Upper lobe of left lung (tissue), 4 donors: ENCODE data around the gene RIOK3.

Experiments used
- EP300 ChIP-seq, 4 donors: sonication (generic); formaldehyde crosslinking; IDR thresholded peaks; one replicate each; pipeline ENCODE4 v1.5.1; 2017; ENCODE audit warnings: antibody characterized with exemption in 4 of 4, control low read depth in 2 of 4
- POLR2AphosphoS5 ChIP-seq, 2 donors: sonication (generic); formaldehyde crosslinking; IDR thresholded peaks; one replicate each; pipeline ENCODE4 v1.5.1; 2017; ENCODE audit warnings: antibody characterized with exemption in 2 of 2
- TF ChIP-seq, protein P1 (sequence below), 6 experiments: fragments of 450-650 bp in 4 of 6; fragments of 200-600 bp in 2 of 6; sonication (generic) in 2 of 6; IDR thresholded peaks; one replicate each; pipeline ENCODE4 v1.5.1; 2016 to 2019; ENCODE audit warnings: antibody characterized with exemption in 6 of 6

DNA sequence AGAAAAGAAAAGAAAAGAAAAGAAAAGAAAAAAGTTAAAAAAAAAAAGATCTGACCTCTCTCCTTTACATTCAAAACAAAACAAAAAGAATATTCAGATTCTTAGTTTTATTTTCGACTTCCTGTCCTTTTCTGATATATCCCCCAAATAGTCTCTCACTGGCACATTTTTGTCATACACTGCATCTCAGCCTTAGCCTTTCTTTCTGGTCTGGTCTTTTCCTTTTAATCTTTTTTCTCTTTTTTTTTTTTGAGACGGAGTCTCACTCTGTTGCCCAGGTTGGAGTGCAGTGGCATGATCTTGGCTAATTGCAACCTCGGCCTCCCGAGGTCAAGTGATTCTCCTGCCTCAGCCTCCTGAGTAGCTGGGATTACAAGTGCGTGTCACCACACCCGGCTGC, 1.6 kb upstream of the RIOK3 start:
- TF ChIP-seq, protein P1, sequence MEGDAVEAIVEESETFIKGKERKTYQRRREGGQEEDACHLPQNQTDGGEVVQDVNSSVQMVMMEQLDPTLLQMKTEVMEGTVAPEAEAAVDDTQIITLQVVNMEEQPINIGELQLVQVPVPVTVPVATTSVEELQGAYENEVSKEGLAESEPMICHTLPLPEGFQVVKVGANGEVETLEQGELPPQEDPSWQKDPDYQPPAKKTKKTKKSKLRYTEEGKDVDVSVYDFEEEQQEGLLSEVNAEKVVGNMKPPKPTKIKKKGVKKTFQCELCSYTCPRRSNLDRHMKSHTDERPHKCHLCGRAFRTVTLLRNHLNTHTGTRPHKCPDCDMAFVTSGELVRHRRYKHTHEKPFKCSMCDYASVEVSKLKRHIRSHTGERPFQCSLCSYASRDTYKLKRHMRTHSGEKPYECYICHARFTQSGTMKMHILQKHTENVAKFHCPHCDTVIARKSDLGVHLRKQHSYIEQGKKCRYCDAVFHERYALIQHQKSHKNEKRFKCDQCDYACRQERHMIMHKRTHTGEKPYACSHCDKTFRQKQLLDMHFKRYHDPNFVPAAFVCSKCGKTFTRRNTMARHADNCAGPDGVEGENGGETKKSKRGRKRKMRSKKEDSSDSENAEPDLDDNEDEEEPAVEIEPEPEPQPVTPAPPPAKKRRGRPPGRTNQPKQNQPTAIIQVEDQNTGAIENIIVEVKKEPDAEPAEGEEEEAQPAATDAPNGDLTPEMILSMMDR (IDR thresholded peaks at IDR 0.05), result no peak
- no peak for TF ChIP-seq POLR2AphosphoS5 (IDR thresholded peaks at IDR 0.05)
- no peak for TF ChIP-seq EP300 (IDR thresholded peaks at IDR 0.05)
